Measurements from ENCODE around the gene ABI2.
"Not testable (repeated sequence)": the region's sequence is repeated elsewhere in the genome, so short reads cannot be mapped to it uniquely, and the experiment has no call there.

The ABI2 gene

GRCh38 chr2:203354966-203355365 lies 26.8 kb downstream of the ABI2 start:
- no peak for DNase-seq (ENCODE audit: low read depth in 1 of 2, low spot score in 1 of 2)

- no peak for DNase-seq (ENCODE audit: low read depth in 1 of 2, low spot score in 1 of 2)
These were observed 31.3 kb downstream of the ABI2 start for GRCh38 chr2:203359450-203359849.

GRCh38 chr2:203360833-203361430 lies 32.7 kb downstream of the ABI2 start:
- no peak for DNase-seq (ENCODE audit: low read depth in 1 of 2, low spot score in 1 of 2)

GRCh38 chr2:203361495-203361894 lies 33.3 kb downstream of the ABI2 start:
- no peak for DNase-seq (ENCODE audit: low read depth in 1 of 2, low spot score in 1 of 2)

- no peak for DNase-seq (ENCODE audit: low read depth in 1 of 2, low spot score in 1 of 2)
These were observed 33.7 kb downstream of the ABI2 start for GRCh38 chr2:203361922-203362321.

GRCh38 chr2:203366639-203367466 lies 38.7 kb downstream of the ABI2 start:
- DNase-seq (ENCODE audit: low read depth in 1 of 2, low spot score in 1 of 2), result no peak

GRCh38 chr2:203372706-203373105 lies 44.5 kb downstream of the ABI2 start:
- DNase-seq (ENCODE audit: low read depth in 1 of 2, low spot score in 1 of 2), result not testable (repeated sequence)

GRCh38 chr2:203376173-203376572 lies 48.0 kb downstream of the ABI2 start:
- no peak for DNase-seq (ENCODE audit: low read depth in 1 of 2, low spot score in 1 of 2)

GRCh38 chr2:203379156-203379555 lies 51.0 kb downstream of the ABI2 start:
- DNase-seq (ENCODE audit: low read depth in 1 of 2, low spot score in 1 of 2), result no peak

GRCh38 chr2:203383038-203383437 lies 54.8 kb downstream of the ABI2 start:
- DNase-seq (ENCODE audit: low read depth in 1 of 2, low spot score in 1 of 2), result no peak

GRCh38 chr2:203388153-203388552 lies 60.0 kb downstream of the ABI2 start:
- DNase-seq (ENCODE audit: low read depth in 1 of 2, low spot score in 1 of 2), result not testable (repeated sequence)

- DNase-seq (ENCODE audit: low read depth in 1 of 2, low spot score in 1 of 2), result no peak
These were observed 66.5 kb downstream of the ABI2 start for GRCh38 chr2:203394519-203395227.

- DNase-seq (ENCODE audit: low read depth in 1 of 2, low spot score in 1 of 2), result no peak
These were observed 67.7 kb downstream of the ABI2 start for GRCh38 chr2:203395858-203396257.

- no peak for DNase-seq (ENCODE audit: low read depth in 1 of 2, low spot score in 1 of 2)
These were observed 68.5 kb downstream of the ABI2 start for GRCh38 chr2:203396667-203397066.

- DNase-seq (ENCODE audit: low read depth in 1 of 2, low spot score in 1 of 2), result no peak
These were observed 70.8 kb downstream of the ABI2 start for GRCh38 chr2:203399031-203399430.

GRCh38 chr2:203400805-203401585 lies 72.8 kb downstream of the ABI2 start:
- DNase-seq (ENCODE audit: low read depth in 1 of 2, low spot score in 1 of 2), result no peak

GRCh38 chr2:203404996-203405395 lies 76.8 kb downstream of the ABI2 start:
- DNase-seq (ENCODE audit: low read depth in 1 of 2, low spot score in 1 of 2), result no peak

- no peak for DNase-seq (ENCODE audit: low read depth in 1 of 2, low spot score in 1 of 2)
These were observed 79.3 kb downstream of the ABI2 start for GRCh38 chr2:203407496-203407895.

- no peak for DNase-seq (ENCODE audit: low read depth in 1 of 2, low spot score in 1 of 2)
These were observed 84.5 kb downstream of the ABI2 start for GRCh38 chr2:203412546-203413331.

- no peak for DNase-seq (ENCODE audit: low read depth in 1 of 2, low spot score in 1 of 2)
These were observed 85.6 kb downstream of the ABI2 start for GRCh38 chr2:203413796-203414195.

GRCh38 chr2:203418271-203418670 lies 90.1 kb downstream of the ABI2 start:
- DNase-seq (ENCODE audit: low read depth in 1 of 2, low spot score in 1 of 2), result no peak
